Posterior cingulate gyrus (tissue), 11 donors: ENCODE data around the gene ZNF618.

Source experiments
- DNase-seq, 10 donors: peaks; one replicate each; pipeline versions ENCODE4 v3.0.0 to v3.0.0-alpha.2; 2020 to 2021; ENCODE audit warnings: mixed read lengths in 3 of 10
- intact Hi-C: fragments of 100-400 bp; cut with DNase I; formaldehyde crosslinking; loops from one replicate; pipeline ENCODE4 v1.15.1; 2023

ZNF618 gene

DNA sequence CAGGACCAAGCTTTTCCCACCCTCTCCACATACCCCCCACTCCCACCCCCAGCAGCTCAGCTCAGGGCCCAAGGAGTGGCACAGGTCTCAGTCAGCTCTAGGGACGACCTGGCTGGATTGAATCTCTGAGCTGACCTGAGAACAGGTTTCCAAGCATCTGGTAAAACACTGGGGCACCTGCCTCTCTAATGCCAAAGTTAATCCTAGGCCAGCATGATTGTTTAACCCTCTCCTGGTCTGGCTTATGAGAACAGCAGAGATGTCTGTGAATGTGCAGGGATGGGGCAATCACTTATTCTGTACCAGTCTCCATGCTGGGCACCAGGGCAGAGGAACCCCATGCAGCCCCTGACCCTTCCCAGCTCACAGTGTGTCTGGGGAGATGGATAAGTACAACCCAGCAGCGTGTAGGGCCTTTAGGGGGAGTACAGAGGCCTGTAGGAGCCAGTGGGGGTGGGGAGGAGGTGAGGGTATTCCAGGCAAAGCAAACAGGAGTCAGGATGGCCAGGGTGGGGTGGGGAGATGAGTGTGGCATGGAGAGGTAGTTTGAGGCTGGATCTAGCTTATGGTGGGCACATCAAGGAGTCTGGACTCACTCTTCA, 223.7 kb downstream of the ZNF618 start:
- intact Hi-C loops, result no loop called here
- DNase-seq, result peak in 1 of 10 donors; percentile 50

DNA sequence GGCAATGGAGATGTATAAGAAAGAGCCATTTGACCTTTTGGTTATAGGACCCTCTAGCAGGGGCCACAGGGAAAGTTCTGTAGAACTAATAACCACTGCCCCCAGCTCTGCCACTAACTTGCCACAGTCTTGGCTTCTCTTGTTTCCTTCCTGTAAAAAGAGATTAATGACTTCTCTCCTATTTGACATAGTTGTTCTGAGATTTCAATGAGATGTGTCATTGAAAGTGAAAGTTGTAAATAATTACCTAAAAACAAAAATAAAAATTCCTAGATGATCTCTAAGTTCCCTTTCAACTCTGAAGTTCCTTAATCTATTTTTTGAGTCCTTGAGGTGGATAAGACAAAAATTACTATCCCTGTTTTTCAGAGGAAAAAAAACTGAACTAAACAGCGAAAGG, 224.4 kb downstream of the ZNF618 start:
- DNase-seq, result no peak
- intact Hi-C loops, result no loop called here

GRCh38 chr9:114102484-114102883, 226.4 kb downstream of the ZNF618 start:
- DNase-seq, result no peak

GRCh38 chr9:114105236-114105635, 229.1 kb downstream of the ZNF618 start:
- DNase-seq, result no peak
- intact Hi-C loops, result no loop called here

More at GRCh38 chr9:114102484-114102883, 226.4 kb downstream of the ZNF618 start:
- intact Hi-C loops, result no loop called here
